HG03095 (cell line): Measurements from ENCODE around the gene GPR119.
"Not testable (repeated sequence)": the region's sequence is repeated elsewhere in the genome, so short reads cannot be mapped to it uniquely, and the experiment has no call there.

ENCODE experiments used
- ATAC-seq: cut with Tn5 transposase; IDR thresholded peaks from one replicate; pipeline ENCODE4 v1.9.1; 2021; ENCODE audit warnings: moderate library complexity; ENCODE audit not compliant: unreplicated experiment

The GPR119 gene

DNA sequence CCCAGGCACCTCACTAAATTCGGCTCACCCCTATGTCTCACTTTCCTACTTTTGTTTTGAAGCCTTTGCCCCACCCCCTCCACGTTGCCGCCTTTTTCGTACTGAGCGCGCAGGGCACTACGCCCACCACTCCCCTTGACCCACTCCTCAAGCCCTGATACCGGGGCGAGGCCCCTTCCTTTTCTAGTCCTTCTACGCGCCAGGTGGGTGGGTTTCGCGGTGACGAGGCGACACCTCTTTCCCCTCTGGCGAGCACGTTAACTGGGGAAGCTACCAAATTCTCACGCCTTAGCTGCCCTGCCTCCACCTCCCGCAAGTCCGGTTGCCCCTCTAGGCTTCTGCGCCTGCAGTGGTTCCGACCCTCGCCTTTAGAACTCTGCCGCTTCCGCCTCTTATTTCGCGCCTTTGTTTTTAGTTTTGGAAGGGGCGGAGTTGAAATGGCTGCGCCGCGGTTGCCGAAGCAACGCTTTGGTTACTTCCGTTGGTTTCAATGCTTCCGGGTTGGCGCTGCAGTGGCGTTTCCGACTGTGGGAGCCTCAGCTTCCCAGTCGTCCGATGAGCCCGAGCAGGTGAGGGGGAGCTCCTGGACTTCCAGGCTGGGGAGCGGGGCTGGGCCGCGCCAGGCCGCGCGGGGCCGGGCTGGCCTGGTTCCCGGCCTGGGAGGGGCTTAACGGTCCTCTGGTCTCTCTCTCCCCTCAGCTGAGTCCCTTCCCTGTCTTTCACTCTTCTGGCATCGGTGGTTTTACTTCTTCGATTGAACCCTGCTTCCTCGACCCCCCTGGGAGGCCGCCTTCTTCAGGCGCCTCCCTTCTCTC is 45.9 kb downstream of the GPR119 start, which contains the start of gene SLC25A14:
TSS of gene SLC25A14 (plus strand) at position 512 of the 815 bp plus-strand sequence. CDS start 360 bp downstream, outside the sequence.
- ATAC-seq, result peak; percentile 98

DNA sequence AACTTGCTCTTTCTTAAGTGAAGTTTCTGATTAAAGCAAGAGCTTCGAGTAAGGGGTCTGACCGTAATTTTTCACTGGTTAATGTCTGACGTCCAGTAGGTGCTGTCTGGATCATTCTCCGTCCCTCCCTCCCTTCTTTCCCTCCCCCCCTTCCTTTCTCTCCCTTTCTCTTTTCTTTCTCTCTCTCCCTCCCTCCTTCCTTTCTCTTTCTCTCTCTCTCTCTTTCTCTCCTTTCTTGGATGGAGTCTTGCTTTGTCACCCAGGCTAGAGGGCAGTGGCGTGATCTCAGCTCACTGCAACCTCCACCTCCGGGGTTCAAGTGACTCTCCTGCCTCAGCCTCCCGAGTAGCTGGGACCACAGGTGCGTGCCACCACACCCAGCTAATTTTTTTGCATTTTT is 46.6 kb downstream of the GPR119 start:
- not testable (repeated sequence) for ATAC-seq

DNA sequence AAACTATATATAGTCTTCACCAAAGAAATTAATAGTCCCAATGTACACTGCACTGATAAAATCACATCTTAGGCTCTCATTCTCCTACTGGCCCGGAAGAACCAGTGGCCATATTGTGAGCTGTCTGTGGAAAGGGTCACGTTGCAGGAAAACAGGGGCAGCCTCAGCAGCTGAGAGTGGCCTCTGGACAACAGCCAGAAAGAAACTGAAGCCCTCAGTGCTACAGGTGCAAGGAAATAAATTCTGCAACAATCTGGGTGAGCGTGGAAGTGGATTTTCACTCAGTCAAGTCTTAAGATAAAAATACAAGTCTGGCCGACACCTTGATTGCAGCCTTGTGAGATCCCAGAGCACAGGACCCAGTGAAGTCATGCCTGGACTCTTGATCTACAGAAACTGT is 48.9 kb downstream of the GPR119 start:
- ATAC-seq, result no peak
